ENCODE results near the gene TBC1D9. TPM values are rescaled to one million over a fixed set of nuclear protein-coding genes. Genes with fewer than 3 reads are reported as not detected.

TBC1D9 gene
- total RNA-seq, 1 experiment from 2014 or later = 21.7 TPM

GRCh38 chr4:140743194-140743931 is 12.8 kb downstream of the TBC1D9 start:
- no peaks in the 10 kb centered on the region for H3K27me3 ChIP-seq (ENCODE audit: control insufficient read depth, insufficient read depth, low read length)
- no TSS peak for BruUV-seq (replicated peaks)
- intact Hi-C loops (cut with micrococcal nuclease; ENCODE audit: unreplicated experiment) (no loop called here), in situ Hi-C loops (cut with HindIII; ENCODE audit: low pct_unique_long_range_greater_than_20kb, low sequenced_read_pairs) (no loop called here)
- H3K4me3 ChIP-seq (ENCODE audit: low read depth in 2 of 2, low read length in 2 of 2) = no peak overlapping the region
- TF ChIP-seq CTCF (IDR thresholded peaks at IDR 0.05) (peak; percentile 55), SIN3A (IDR thresholded peaks at IDR 0.05; ENCODE audit: borderline replicate concordance, insufficient read depth, low read depth, low read length) (no peak)
- ATAC-seq (peak; percentile 90), DNase-seq (ENCODE audit: low read depth, low spot score) (no peak)
- H3K36me3 ChIP-seq (ENCODE audit: control insufficient read depth, insufficient read depth, low read length) = no peaks in the 10 kb centered on the region
- peaks cover 11% of the 10 kb centered on the region for H3K4me1 ChIP-seq (ENCODE audit: control insufficient read depth, insufficient read depth, low read length)
- ChIA-PET CTCF (no interaction called here), POLR2A (no interaction called here)
- peak overlapping the region; percentile 30; the same call in 1 of the 2 replicates for H3K27ac ChIP-seq (ENCODE audit: low read length)
- no peaks in the 10 kb centered on the region for H3K9me3 ChIP-seq (ENCODE audit: control insufficient read depth, insufficient read depth, low read depth, low read length)

GRCh38 chr4:140742838-140743193 is 13.4 kb downstream of the TBC1D9 start:
- ATAC-seq = no peak
- BruUV-seq (replicated peaks) = no TSS peak
- Histone ChIP-seq H3K27me3 (ENCODE audit: control insufficient read depth, insufficient read depth, low read length) (no peaks in the 10 kb centered on the region), H3K4me3 (ENCODE audit: low read depth in 2 of 2, low read length in 2 of 2) (no peak overlapping the region), H3K27ac (ENCODE audit: low read length) (peak overlapping the region; percentile 30; the same call in 1 of the 2 replicates), H3K4me1 (ENCODE audit: control insufficient read depth, insufficient read depth, low read length) (peaks cover 11% of the 10 kb centered on the region), H3K36me3 (ENCODE audit: control insufficient read depth, insufficient read depth, low read length) (no peaks in the 10 kb centered on the region), H3K9me3 (ENCODE audit: control insufficient read depth, insufficient read depth, low read depth, low read length) (no peaks in the 10 kb centered on the region)
- TF ChIP-seq SIN3A (IDR thresholded peaks at IDR 0.05; ENCODE audit: borderline replicate concordance, insufficient read depth, low read depth, low read length) = no peak
- TF ChIP-seq TCF7L2 (IDR thresholded peaks at IDR 0.05; ENCODE audit: low read depth, low read length) = no peak
- no peak for TF ChIP-seq CTCF (IDR thresholded peaks at IDR 0.05)
- TF ChIP-seq REST (IDR thresholded peaks at IDR 0.05; ENCODE audit: insufficient read depth in 1 of 2, low read depth in 2 of 2, low read length in 1 of 2) = no peak
- TF ChIP-seq POLR2AphosphoS5 (IDR thresholded peaks at IDR 0.05; ENCODE audit: low read depth, low read length) = no peak
- in situ Hi-C loops (cut with HindIII; ENCODE audit: low pct_unique_long_range_greater_than_20kb, low sequenced_read_pairs) (no loop called here), intact Hi-C loops (cut with micrococcal nuclease; ENCODE audit: unreplicated experiment) (no loop called here)
- POLR2A ChIA-PET = no interaction called here
- DNase-seq (ENCODE audit: low read depth, low spot score) = no peak
- CTCF ChIA-PET = no interaction called here
